ENCODE results near the gene GALNT12.

GALNT12 gene

DNA sequence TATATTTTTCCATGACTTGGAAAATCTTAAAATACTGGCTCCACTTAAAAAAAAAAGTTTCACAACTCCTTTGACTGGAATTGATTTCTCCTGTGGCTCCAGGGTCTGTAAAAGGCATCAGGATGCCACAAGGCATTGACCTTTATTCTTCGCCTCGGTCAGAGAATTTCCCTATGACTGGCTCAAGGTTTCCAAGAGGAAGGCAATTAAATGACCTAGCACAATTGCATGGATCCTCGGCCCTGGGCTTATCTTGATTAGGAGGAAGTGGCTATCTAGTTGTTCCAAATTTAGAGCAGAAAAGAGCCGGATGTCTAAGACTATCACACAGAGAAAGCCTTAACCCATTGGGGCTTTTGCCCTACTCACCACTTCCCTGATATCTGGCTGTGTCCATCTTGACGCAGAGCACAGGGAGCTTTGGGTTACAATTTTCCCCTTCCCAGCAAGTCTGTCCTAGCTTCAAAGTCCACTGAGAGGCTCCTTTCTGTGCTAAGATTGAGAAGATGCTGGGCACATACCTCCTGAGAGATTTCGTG is 79.3 kb downstream of the GALNT12 start:
- H3K27ac ChIP-seq (ENCODE audit: extremely low read depth, low read depth, low read length) = no peak overlapping the region

DNA sequence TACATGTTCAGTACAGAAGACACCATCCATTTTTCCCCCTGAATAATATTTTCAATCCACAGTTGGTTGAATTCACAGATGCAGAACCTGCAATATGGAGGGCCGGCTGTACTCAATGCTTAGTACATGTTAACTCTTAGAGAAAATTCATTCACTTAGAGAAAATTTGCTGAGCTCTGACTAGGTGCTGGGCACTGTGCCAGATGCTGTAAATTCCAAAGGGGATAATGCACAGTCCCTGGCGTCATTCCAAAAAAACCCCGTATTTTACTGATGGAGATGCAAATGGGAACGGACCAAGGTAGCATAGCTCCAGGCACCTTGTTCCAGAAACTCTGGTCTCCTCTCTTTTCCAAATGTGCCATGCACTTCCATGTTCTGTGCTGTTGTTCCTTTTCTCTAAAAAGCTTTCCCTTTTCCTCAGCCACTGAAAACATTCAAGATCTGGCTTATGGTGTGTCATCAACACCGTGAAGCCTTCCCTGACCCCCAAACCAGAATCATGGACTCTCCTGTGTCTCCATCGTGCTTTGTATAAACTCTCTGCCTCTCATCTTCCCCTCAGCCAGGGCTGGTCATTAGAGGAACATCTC is 80.5 kb downstream of the GALNT12 start:
- Histone ChIP-seq H3K4me3 (ENCODE audit: low read depth, low read length) (no peak overlapping the region), H3K4me1 (ENCODE audit: control insufficient read depth, insufficient read depth, low read length) (peaks cover 8% of the 10 kb centered on the region; the same call in 1 of the 2 replicates), H3K27ac (ENCODE audit: extremely low read depth, low read depth, low read length) (no peak overlapping the region), H3K36me3 (ENCODE audit: control insufficient read depth in 2 of 2, insufficient read depth in 1 of 2, low read length in 2 of 2) (no peaks in the 10 kb centered on the region), H3K9me3 (ENCODE audit: control insufficient read depth, insufficient read depth, low read depth, low read length) (no peaks in the 10 kb centered on the region)
- ChIA-PET CTCF (interaction anchor here (0.6 to 2.4 kb wide), 8 partner anchors 8 to 253 kb away, joined by 3 to 10 read pairs (median 4); no protein-coding TSS in a partner anchor), POLR2A (no interaction called here)
- TF ChIP-seq ZNF747 (tag by site-specific recombination; IDR thresholded peaks at IDR 0.05) (no peak), PBX3 (CRISPR knock-in tag; IDR thresholded peaks at IDR 0.05) (no peak), ZNF660 (tag by site-specific recombination; IDR thresholded peaks at IDR 0.05) (peak; percentile 77; the same call in 1 of the 2 replicates), MZF1 (tag by site-specific recombination; IDR thresholded peaks at IDR 0.05; ENCODE audit: borderline replicate concordance) (0 out of 2 replicates have a peak, but pooled peaks have one; percentile 14), PRDM6 (tag by site-specific recombination; IDR thresholded peaks at IDR 0.05) (peak; percentile 44; the same call in 1 of the 2 replicates), ZNF561 (tag by site-specific recombination; IDR thresholded peaks at IDR 0.05; ENCODE audit: borderline replicate concordance) (0 out of 2 replicates have a peak, but pooled peaks have one; percentile 62), ZNF394 (tag by site-specific recombination; IDR thresholded peaks at IDR 0.05; ENCODE audit: borderline replicate concordance) (no peak)
- TF ChIP-seq, protein P1, sequence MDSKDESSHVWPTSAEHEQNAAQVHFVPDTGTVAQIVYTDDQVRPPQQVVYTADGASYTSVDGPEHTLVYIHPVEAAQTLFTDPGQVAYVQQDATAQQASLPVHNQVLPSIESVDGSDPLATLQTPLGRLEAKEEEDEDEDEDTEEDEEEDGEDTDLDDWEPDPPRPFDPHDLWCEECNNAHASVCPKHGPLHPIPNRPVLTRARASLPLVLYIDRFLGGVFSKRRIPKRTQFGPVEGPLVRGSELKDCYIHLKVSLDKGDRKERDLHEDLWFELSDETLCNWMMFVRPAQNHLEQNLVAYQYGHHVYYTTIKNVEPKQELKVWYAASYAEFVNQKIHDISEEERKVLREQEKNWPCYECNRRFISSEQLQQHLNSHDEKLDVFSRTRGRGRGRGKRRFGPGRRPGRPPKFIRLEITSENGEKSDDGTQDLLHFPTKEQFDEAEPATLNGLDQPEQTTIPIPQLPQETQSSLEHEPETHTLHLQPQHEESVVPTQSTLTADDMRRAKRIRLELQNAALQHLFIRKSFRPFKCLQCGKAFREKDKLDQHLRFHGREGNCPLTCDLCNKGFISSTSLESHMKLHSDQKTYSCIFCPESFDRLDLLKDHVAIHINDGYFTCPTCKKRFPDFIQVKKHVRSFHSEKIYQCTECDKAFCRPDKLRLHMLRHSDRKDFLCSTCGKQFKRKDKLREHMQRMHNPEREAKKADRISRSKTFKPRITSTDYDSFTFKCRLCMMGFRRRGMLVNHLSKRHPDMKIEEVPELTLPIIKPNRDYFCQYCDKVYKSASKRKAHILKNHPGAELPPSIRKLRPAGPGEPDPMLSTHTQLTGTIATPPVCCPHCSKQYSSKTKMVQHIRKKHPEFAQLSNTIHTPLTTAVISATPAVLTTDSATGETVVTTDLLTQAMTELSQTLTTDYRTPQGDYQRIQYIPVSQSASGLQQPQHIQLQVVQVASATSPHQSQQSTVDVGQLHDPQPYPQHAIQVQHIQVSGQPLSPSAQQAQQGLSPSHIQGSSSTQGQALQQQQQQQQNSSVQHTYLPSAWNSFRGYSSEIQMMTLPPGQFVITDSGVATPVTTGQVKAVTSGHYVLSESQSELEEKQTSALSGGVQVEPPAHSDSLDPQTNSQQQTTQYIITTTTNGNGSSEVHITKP (tag by site-specific recombination; IDR thresholded peaks at IDR 0.05) = peak; percentile 99
- TF ChIP-seq, protein P2, sequence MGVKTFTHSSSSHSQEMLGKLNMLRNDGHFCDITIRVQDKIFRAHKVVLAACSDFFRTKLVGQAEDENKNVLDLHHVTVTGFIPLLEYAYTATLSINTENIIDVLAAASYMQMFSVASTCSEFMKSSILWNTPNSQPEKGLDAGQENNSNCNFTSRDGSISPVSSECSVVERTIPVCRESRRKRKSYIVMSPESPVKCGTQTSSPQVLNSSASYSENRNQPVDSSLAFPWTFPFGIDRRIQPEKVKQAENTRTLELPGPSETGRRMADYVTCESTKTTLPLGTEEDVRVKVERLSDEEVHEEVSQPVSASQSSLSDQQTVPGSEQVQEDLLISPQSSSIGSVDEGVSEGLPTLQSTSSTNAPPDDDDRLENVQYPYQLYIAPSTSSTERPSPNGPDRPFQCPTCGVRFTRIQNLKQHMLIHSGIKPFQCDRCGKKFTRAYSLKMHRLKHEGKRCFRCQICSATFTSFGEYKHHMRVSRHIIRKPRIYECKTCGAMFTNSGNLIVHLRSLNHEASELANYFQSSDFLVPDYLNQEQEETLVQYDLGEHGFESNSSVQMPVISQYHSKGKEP (tag by site-specific recombination; IDR thresholded peaks at IDR 0.05) = peak; percentile 66; the same call in 1 of the 2 replicates

More for the DNA sequence above, 79.3 kb downstream of the GALNT12 start:
- TF ChIP-seq REST (tag by site-specific recombination; IDR thresholded peaks at IDR 0.05) (no peak), ZNF155 (tag by site-specific recombination; IDR thresholded peaks at IDR 0.05) (no peak), PRDM6 (tag by site-specific recombination; IDR thresholded peaks at IDR 0.05) (peak; percentile 49; the same call in 1 of the 2 replicates)
- H3K4me1 ChIP-seq (ENCODE audit: control insufficient read depth, insufficient read depth, low read length) = peaks cover 8% of the 10 kb centered on the region; the same call in 1 of the 2 replicates
- ChIA-PET CTCF (interaction anchor here (0.6 to 2.4 kb wide), 7 partner anchors 9 to 254 kb away, joined by 3 to 10 read pairs (median 3); no protein-coding TSS in a partner anchor), POLR2A (interaction anchor here (0.6 kb wide), 1 partner anchor 43 kb away, joined by 3 read pairs; no protein-coding TSS in a partner anchor)
- no peaks in the 10 kb centered on the region for H3K36me3 ChIP-seq (ENCODE audit: control insufficient read depth in 2 of 2, insufficient read depth in 1 of 2, low read length in 2 of 2)
- H3K9me3 ChIP-seq (ENCODE audit: control insufficient read depth, insufficient read depth, low read depth, low read length) = no peaks in the 10 kb centered on the region
- no peak overlapping the region for H3K4me3 ChIP-seq (ENCODE audit: low read depth, low read length)

All from HEK293 (cell line).